HCT116 (cell line): ENCODE data around the gene PER2. TPM values are rescaled to one million over a fixed set of nuclear protein-coding genes. Genes with fewer than 3 reads are reported as not detected.

ENCODE experiments used
- ATAC-seq: fragments of 200-7000 bp; cut with Tn5 transposase; 2 replicates; pipeline ENCODE4 v1.9.1; 2020; ENCODE audit warnings: mild to moderate bottlenecking, moderate library complexity
- BruUV-seq: library from RNA; stranded (reverse); fragments of 400-500 nt; replicated peaks from 2 replicates; lab custom pipeline; 2021; lab: Mats Ljungman, UMichigan
- CTCF ChIA-PET: fragments of 300-600 bp; sonication (Branson Sonifier 250); formaldehyde crosslinking; loops from one replicate; lab custom pipeline; 2021; ENCODE audit warnings: antibody characterized with exemption; lab: Charles Lee
- POLR2A ChIA-PET: fragments of 300-600, 350-600 bp; sonication (Branson Sonifier 250); formaldehyde crosslinking; loops from one replicate; lab custom pipeline; 2021; ENCODE audit warnings: antibody characterized with exemption; lab: Charles Lee
- RAD21 ChIA-PET, 2 experiments: fragments of 300-600 bp; sonication (Branson Sonifier 250); formaldehyde crosslinking; loops; one replicate each; lab custom pipeline; 2023; ENCODE audit warnings: low total read pairs in 2 of 2; ENCODE audit not compliant: uncharacterized antibody in 2 of 2, unreplicated experiment in 2 of 2, low non-redundant PET in 1 of 2; lab: Charles Lee
- DNase-seq: peaks from one replicate; pipeline ENCODE4 v3.0.0-alpha.2; 2010; ENCODE audit warnings: low read depth, low spot score
- H2AFZ ChIP-seq: fragments of 200-600 bp; shearing (Covaris generic), sonication (generic); 2 replicates; pipeline ENCODE4 v1.6.1; 2017; ENCODE audit warnings: low read depth, mixed run types, mixed read lengths, antibody characterized with exemption, low read length; ENCODE audit not compliant: poor library complexity, severe bottlenecking
- H3K27ac ChIP-seq: 2 replicates; pipeline ENCODE4 v1.5.1; 2012; ENCODE audit warnings: low read depth, low read length
- H3K27me3 ChIP-seq: fragments of 200-600 bp; sonication (generic); 2 replicates; pipeline ENCODE4 v1.6.1; 2016; ENCODE audit warnings: mixed run types, low read length, mixed read lengths; ENCODE audit not compliant: insufficient read depth
- H3K36me3 ChIP-seq, 2 experiments: fragments of 200-500 bp in 1 of 2; fragments of 200-600 bp in 1 of 2; sonication (Bioruptor generic) in 1 of 2; sonication (generic) in 1 of 2; 2 replicates each; pipeline versions ENCODE4 v1.5.1 to v1.6.1; 2014 to 2016; ENCODE audit warnings: low read length in 2 of 2, inconsistent platforms in 1 of 2, mixed read lengths in 1 of 2, mixed run types in 1 of 2; ENCODE audit not compliant: insufficient read depth in 2 of 2, control insufficient read depth in 1 of 2
- H3K4me1 ChIP-seq, 2 experiments: fragments of 200-600 bp in 1 of 2; sonication (generic) in 1 of 2; 2 replicates each; pipeline versions ENCODE4 v1.5.1 to v1.6.1; 2012 to 2017; ENCODE audit warnings: low read length in 2 of 2, inconsistent platforms in 1 of 2, mild to moderate bottlenecking in 1 of 2, mixed read lengths in 1 of 2, mixed run types in 1 of 2, moderate library complexity in 1 of 2; ENCODE audit not compliant: insufficient read depth in 2 of 2, control insufficient read depth in 1 of 2
- H3K4me2 ChIP-seq: fragments of 200-600 bp; sonication (generic); 2 replicates; pipeline ENCODE4 v1.6.1; 2017; ENCODE audit warnings: mixed run types, low read length, mixed read lengths
- H3K4me3 ChIP-seq, 2 experiments: fragments of 200-600 bp in 1 of 2; sonication (generic) in 1 of 2; replicated peaks in 1 of 2; 2 replicates each; pipeline ENCODE4 v1.5.1; 2011 to 2016; ENCODE audit warnings: low read length in 2 of 2, control low read depth in 1 of 2, low read depth in 1 of 2, mild to moderate bottlenecking in 1 of 2, mixed read lengths in 1 of 2, mixed run types in 1 of 2
- H3K79me2 ChIP-seq: fragments of 200-600 bp; sonication (generic); 2 replicates; pipeline ENCODE4 v1.6.1; 2017; ENCODE audit warnings: mild to moderate bottlenecking, mixed run types, low read length, moderate library complexity, mixed read lengths; ENCODE audit not compliant: insufficient read depth
- H3K9ac ChIP-seq: fragments of 200-600 bp; sonication (generic); 2 replicates; pipeline ENCODE4 v1.6.1; 2016; ENCODE audit warnings: low read length, mixed read lengths
- H3K9me2 ChIP-seq: fragments of 200-600 bp; sonication (generic), shearing (Covaris generic); 2 replicates; pipeline ENCODE4 v1.6.1; 2017; ENCODE audit warnings: mixed run types, mild to moderate bottlenecking, moderate library complexity; ENCODE audit not compliant: insufficient read depth
- H3K9me3 ChIP-seq, 2 experiments: fragments of 200-500 bp in 1 of 2; fragments of 200-600 bp in 1 of 2; sonication (Bioruptor generic) in 1 of 2; sonication (generic) in 1 of 2; 2 replicates each; pipeline ENCODE4 v1.6.1; 2014 to 2017; ENCODE audit warnings: low read length in 2 of 2, mixed read lengths in 2 of 2, inconsistent platforms in 1 of 2, low read depth in 1 of 2, mild to moderate bottlenecking in 1 of 2, mixed run types in 1 of 2, moderate library complexity in 1 of 2; ENCODE audit not compliant: control insufficient read depth in 1 of 2, insufficient read depth in 1 of 2
- H4K20me1 ChIP-seq: fragments of 200-600 bp; sonication (generic), shearing (Covaris generic); 2 replicates; pipeline ENCODE4 v1.6.1; 2017; ENCODE audit warnings: mixed run types, mild to moderate bottlenecking, moderate library complexity; ENCODE audit not compliant: insufficient read depth
- ATF3 ChIP-seq: IDR thresholded peaks from 2 replicates; pipeline ENCODE4 v1.6.1; 2012
- CBX3 ChIP-seq: IDR thresholded peaks from 2 replicates; pipeline ENCODE4 v1.6.1; 2012; ENCODE audit warnings: low read depth
- CEBPB ChIP-seq: IDR thresholded peaks from 2 replicates; pipeline ENCODE4 v1.6.1; 2012; ENCODE audit warnings: low read depth
- CTCF ChIP-seq, 3 experiments: fragments of 200-600 bp in 1 of 3; sonication (generic) in 1 of 3; IDR thresholded peaks in 2 of 3; conservative IDR thresholded peaks in 1 of 3; 2 replicates each; pipeline ENCODE4 v1.5.1; 2012 to 2017; ENCODE audit warnings: low read depth in 2 of 3, low read length in 2 of 3, antibody characterized with exemption in 1 of 3, borderline replicate concordance in 1 of 3, control low read depth in 1 of 3, mild to moderate bottlenecking in 1 of 3, mixed read lengths in 1 of 3, mixed run types in 1 of 3, moderate library complexity in 1 of 3; ENCODE audit not compliant: insufficient read depth in 1 of 3
- EGR1 ChIP-seq: IDR thresholded peaks from 2 replicates; pipeline ENCODE4 v1.6.1; 2012; ENCODE audit warnings: low read depth
- ELF1 ChIP-seq: IDR thresholded peaks from 2 replicates; pipeline ENCODE4 v1.6.1; 2012; ENCODE audit warnings: low read depth, borderline replicate concordance
- EZH2phosphoT487 ChIP-seq: fragments of 200-600 bp; IDR thresholded peaks from 2 replicates; pipeline ENCODE4 v1.6.1; 2018; ENCODE audit warnings: antibody characterized with exemption, borderline replicate concordance
- JUND ChIP-seq: IDR thresholded peaks from 2 replicates; pipeline ENCODE4 v1.6.1; 2012
- POLR2A ChIP-seq: IDR thresholded peaks from 2 replicates; pipeline ENCODE4 v1.7.0; 2011; ENCODE audit warnings: borderline replicate concordance; ENCODE audit not compliant: insufficient read depth, insufficient read length; ENCODE audit errors: extremely low read depth
- REST ChIP-seq: IDR thresholded peaks from 2 replicates; pipeline ENCODE4 v1.6.1; 2012; ENCODE audit warnings: low read depth
- SRF ChIP-seq: IDR thresholded peaks from 2 replicates; pipeline ENCODE4 v1.6.1; 2012; ENCODE audit warnings: low read depth
- YY1 ChIP-seq: IDR thresholded peaks from 2 replicates; pipeline ENCODE4 v1.6.1; 2011; ENCODE audit warnings: low read length, low read depth, moderate library complexity, mild to moderate bottlenecking; ENCODE audit not compliant: insufficient replicate concordance; ENCODE audit errors: extremely low read depth
- ZBTB33 ChIP-seq: IDR thresholded peaks from 2 replicates; pipeline ENCODE4 v1.6.1; 2011; ENCODE audit warnings: mild to moderate bottlenecking, low read length, moderate library complexity; ENCODE audit not compliant: insufficient replicate concordance; ENCODE audit errors: extremely low read depth
- ZFX ChIP-seq: fragments of 450-650 bp; IDR thresholded peaks from 2 replicates; pipeline ENCODE4 v1.6.1; 2017
- intact Hi-C: fragments of 100-400 bp; cut with micrococcal nuclease; formaldehyde crosslinking; loops from 2 replicates; pipeline ENCODE4 v1.10.0; 2022
- total RNA-seq: library from RNA; stranded (reverse); gene quantifications from one replicate; pipeline ENCODE4 v1.2.1, GENCODE V29; 2021; ENCODE audit not compliant: unreplicated experiment

The PER2 gene
- total RNA-seq, 1 experiment from 2014 or later, result 18.7 TPM

- no peak for TF ChIP-seq REST
- TF ChIP-seq CEBPB, result no peak
Observed at GRCh38 chr2:238251986-238252385, 36.4 kb downstream of the PER2 start (continued).

GRCh38 chr2:238251331-238251730 lies 37.1 kb downstream of the PER2 start:
- BruUV-seq, result no TSS peak
- H3K4me2 ChIP-seq, result no peak overlapping the region
- ChIA-PET CTCF (no interaction called here), RAD21 (no interaction called here), POLR2A (no interaction called here)
- no peaks in the 10 kb centered on the region for H3K9me2 ChIP-seq
- H3K9ac ChIP-seq, result no peak overlapping the region
- H3K27me3 ChIP-seq, result no peaks in the 10 kb centered on the region
- H3K36me3 ChIP-seq, result peaks cover 0 to 16% of the 10 kb centered on the region in 2 experiments; a peak in 3 of 4 replicates
- H3K27ac ChIP-seq, result no peak overlapping the region
- DNase-seq, result no peak
- no peak overlapping the region for H3K4me3 ChIP-seq
- ATAC-seq, result no peak
- H3K4me1 ChIP-seq, result no peaks in the 10 kb centered on the region
- no peaks in the 10 kb centered on the region for H3K79me2 ChIP-seq
- intact Hi-C loops, result loop anchor here (10.0 kb wide), 1 partner anchor 83 kb away; no protein-coding TSS in a partner anchor
- no peaks in the 10 kb centered on the region for H3K9me3 ChIP-seq
- no peaks in the 10 kb centered on the region; the same call in 1 of the 2 replicates for H4K20me1 ChIP-seq
- H2AFZ ChIP-seq, result no peak overlapping the region
- TF ChIP-seq ZFX (no peak), EZH2phosphoT487 (no peak), ELF1 (no peak), ATF3 (no peak), EGR1 (no peak), ZBTB33 (no peak), YY1 (no peak), CBX3 (no peak), SRF (no peak), CTCF (IDR thresholded peaks at IDR 0.05 in 2 of 3, conservative IDR thresholded peaks at IDR 0.05 in 1 of 3; ENCODE audit: borderline replicate concordance in 1 of 3, insufficient read depth in 1 of 3, low read depth in 2 of 3, low read length in 2 of 3) (no peak), POLR2A (no peak), REST (no peak), JUND (no peak)
